Muscle of arm (tissue), 12 donors: ENCODE measurements around the gene PUS7. TPM values are rescaled to one million over a fixed set of nuclear protein-coding genes. Genes with fewer than 3 reads are reported as not detected.
"Not testable (repeated sequence)": the region's sequence is repeated elsewhere in the genome, so short reads cannot be mapped to it uniquely, and the experiment has no call there.

ENCODE experiments used
- DNase-seq: peaks from one replicate; pipeline ENCODE4 v3.0.0-alpha.2; 2013
- polyA plus RNA-seq, 12 donors: library from polyadenylated mRNA; unstranded; fragments of 120-200 nt; gene quantifications; one replicate each; pipeline ENCODE4 v1.2.1, GENCODE V29; 2013; ENCODE audit not compliant: insufficient read length in 12 of 12

The PUS7 gene
- polyA plus RNA-seq, 12 donors = 10.6 to 19.9 (median 15.6) TPM; not detected in 1

DNA sequence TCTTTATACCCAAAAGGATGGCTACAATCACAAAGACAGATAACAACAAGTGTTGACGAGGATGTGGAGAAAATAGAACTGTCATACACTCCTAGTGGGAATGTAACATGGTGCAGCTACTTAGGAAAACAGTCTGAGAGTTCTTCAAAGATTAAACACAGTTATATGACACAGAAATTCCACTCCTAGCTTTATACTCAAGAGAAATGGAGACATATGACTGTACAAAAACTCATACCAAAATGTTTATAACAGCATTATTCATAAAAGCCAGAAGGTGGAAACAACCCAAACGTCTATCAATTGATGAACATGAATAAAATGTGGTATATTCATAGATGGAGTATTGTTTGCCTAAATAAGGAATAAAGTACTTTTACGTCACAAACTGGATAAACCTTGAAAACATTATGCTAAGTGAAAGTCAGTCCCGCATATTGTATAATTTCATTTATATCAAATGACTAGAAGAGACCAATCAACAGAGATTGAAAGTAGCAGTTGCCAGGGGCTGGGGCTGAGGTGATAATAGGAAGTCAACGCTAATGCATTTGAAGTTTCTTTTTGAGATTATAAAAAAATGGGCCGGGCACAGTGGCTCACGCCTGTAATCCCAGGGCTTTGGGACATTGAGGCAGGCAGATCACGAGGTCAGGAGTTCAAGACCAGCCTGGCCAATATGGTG is 71.8 kb downstream of the PUS7 start:
- DNase-seq = no peak

DNA sequence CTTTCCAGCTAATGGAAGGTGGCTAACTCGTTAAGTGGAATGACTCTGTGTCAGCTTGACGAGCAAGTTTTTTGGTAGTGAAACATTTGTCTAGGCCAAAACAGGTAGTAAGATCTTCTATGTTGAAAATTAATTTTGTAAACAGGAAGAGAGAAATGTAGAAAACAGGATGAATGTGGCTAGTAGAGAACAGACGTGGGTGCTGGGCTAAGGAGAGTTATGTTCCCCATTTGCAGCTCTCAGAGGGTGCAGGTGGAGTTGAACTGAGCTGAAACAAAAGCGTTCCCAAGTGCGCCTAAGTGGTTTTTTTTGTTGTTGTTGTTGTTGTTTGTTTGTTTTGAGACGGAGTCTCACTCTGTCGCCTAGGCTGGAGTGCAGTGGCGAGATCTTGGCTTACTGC is 73.9 kb downstream of the PUS7 start:
- DNase-seq = no peak

- no peak for DNase-seq
Observed at GRCh38 chr7:105444342-105444987, 77.6 kb downstream of the PUS7 start.

DNA sequence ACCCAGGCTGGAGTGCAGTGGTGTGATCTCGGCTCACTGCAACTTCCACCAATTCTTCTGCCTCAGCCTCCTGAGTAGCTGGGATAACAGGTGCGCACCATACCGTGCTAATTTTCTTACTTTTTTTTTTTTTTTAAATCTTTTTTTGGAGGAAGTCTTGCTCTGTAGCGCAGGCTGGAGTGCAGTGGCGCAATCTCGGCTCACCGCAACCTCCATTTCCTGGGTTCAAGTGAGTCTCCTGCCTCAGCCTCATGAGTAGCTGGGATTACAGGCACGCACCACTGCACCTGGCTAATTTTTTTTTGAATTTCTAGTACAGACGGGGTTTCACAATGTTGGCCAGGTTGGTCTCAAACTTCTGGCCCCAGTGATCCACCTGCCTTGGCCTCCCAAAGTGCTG is 79.9 kb downstream of the PUS7 start:
- not testable (repeated sequence) for DNase-seq

DNA sequence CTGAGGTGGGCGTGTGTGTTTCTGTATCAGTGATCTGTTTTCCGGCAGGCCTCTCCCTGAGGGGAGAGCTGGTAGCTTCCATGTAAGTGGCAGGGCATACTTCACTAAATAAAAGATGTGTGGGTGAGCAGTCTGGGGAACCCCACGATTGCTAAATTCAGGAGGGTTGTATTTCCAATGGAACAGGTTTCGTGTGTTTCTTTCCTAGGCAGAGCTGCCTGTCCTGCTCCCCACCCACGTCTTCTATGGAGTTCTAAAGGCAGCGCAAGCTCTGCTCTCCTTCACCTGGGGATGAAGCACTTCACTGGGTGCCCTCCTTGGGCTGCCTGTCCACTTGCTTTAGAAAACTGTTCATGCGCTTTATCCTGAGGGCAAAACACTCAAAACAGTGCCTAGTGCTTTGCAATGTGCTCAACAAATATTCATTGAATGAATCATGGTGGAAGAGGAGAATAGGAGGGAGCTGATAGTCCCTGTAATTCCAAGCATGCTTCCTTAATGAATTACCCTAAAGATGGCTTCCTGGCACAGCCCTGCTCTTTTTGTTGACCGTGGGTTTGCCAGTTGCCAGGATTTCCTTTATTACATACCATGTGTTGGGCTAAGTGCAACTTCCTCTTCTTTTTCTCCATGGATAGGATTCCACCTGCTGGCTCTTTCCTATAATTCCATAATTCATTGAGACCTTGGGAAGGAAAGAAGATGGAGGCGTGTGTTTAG is 82.7 kb downstream of the PUS7 start:
- no peak for DNase-seq

DNA sequence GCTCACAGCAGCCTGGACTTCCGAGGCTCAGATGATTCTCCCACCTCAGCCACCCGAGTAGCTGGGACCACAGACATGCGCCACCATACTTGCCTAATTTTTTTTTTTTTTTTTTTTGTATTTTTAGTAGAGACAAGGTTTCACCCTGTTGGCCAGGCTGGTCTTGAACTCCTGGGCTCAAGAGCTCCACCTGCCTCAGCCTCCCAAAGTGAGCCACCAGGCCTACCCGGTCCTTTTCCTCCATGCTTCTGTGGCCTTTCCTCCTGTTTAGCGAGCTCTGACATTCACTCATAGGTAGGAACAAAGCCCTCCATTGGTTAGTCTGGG is 83.3 kb downstream of the PUS7 start:
- DNase-seq = no peak

- no peak for DNase-seq
Observed at GRCh38 chr7:105438254-105438653, 83.8 kb downstream of the PUS7 start.

DNA sequence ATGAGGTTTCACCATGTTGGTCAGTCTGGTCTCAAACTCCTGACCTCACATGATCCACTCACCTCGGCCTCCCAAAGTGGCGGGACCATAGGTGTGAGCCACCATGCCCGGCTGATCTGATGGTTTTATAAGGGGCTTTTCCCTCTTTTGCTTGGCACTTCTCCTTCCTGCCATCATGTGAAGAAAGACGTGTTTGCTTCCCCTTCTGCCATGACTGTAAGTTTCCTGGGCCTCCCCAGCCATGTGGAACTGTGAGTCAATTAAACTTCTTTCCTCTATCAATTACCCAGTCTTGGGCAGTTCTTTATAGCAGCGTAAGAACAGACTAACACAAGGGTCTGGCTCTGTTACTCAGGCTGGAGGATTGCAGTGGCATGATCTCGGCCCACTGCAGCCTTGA is 84.7 kb downstream of the PUS7 start:
- DNase-seq = not testable (repeated sequence)

GRCh38 chr7:105429746-105430612 is 92.1 kb downstream of the PUS7 start:
- peak; percentile 44 for DNase-seq

DNA sequence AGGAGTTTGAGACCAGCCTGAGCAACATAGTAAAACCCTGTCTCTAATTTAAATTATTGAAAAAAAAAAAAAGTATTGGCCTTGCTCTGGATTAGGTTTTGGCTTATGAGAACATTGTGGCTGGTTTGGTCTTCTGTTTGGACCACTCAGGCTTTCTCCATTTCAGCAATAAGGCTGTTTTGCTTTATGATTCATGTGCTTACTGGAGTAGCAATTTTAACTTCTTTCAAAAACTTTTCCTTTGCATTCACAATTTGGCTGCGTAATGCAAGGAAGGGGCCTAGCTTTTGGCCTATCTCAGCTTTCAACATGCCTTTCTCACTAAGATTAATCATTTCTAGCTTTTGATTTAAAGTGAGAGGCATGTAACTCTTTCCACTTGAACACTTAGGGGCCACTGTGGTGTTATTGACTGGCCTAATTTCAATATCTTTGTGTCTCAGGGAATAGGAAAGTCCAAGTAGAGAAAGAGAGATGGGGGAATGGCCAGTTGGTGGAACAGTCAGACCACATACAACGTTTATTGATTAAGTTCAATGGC is 95.4 kb downstream of the PUS7 start:
- no peak for DNase-seq

DNA sequence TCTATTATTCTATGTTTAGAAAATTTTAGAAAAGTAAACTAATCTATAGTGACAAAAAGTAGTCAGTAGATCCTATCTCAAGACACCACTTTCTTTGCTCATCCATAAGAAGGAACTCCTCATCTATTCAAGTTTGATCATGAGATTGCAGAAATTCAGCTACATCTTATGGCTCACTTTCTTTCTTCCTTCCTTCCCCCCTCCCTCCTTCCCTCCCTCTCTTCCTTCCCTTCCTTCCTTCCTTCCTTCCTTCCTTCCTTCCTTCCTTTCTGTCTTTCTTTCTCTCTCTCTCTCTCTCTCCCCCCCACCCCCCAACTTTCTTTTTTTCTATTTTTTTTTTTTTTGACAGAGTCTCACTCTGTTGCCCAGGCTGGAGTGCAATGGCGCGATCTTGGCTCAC is 98.1 kb downstream of the PUS7 start:
- no peak for DNase-seq

- no peak for DNase-seq
Observed at GRCh38 chr7:105413887-105414437, 108.1 kb downstream of the PUS7 start.

DNA sequence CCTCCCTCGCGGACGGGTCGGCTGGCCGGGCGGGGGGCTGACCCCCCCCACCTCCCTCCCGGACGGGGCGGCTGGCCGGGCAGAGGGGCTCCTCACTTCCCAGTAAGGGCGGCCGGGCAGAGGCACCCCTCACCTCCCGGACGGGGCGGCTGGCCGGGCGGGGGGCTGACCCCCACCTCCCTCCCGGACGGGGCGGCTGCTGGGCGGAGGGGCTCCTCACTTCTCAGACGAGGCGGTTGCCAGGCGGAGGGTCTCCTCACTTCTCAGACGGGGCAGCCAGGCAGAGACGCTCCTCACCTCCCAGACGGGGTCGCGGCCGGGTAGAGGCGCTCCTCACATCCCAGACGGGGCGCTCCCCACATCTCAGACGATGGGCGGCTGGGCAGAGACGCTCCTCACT is 111.3 kb downstream of the PUS7 start:
- not testable (repeated sequence) for DNase-seq

DNA sequence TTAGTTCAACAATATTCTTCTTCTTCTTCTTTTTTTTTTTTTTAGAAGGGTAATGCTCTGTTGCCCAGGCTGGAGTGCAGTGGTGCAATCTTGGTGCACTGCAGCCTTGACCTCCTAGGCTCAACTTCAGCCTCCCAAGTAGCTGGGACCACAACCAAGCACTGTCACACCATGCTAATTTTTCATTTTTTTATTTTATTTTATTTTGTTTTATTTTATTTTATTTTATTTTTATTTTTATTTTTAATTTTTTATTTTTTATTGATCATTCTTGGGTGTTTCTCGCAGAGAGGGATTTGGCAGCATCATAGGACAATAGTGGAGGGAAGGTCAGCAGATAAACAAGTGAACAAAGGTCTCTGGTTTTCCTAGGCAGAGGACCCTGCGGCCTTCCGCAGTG is 112.3 kb downstream of the PUS7 start:
- DNase-seq = not testable (repeated sequence)

DNA sequence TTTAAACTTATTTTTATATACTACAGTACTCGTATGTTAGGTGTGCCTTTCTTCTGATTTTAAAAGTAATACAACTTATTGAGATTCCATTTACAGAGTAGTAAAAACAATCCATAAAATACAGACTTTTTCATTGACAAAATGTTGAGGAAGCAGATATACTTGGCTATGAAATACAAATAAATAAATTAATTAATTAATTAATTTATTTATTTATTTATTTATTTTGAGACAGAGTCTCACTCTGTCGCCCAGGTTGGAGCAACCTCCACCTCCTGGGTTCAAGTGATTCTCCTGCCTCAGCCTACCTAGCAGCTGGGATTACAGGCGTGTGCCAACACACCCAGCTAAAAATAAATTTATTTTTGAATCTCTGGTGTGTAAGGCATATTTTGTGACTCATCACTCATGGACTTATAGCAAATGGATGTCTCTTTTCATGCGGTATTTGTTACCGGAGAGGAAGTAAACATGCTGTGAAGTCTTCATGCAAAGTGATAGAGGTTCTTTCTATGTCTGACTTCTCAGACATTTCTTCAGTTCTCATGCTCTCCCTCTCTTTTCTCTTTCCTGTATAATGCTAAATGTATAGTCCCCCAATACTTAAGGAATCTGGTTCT is 113.2 kb downstream of the PUS7 start:
- no peak for DNase-seq

Other genes with a start within 250 kb of the PUS7 start
- 10 to 100 TPM in 11 of 12 donors, not detected in 1; 33.6 to 52.9 (median 43.1) TPM for gene SRPK2, start 133.3 kb downstream of the PUS7 start, polyA plus RNA-seq
- 10 to 100 TPM in 11 of 12 donors, not detected in 1; 13.2 to 31.0 (median 19.3) TPM for gene RINT1, start 9.9 kb upstream of the PUS7 start, polyA plus RNA-seq
- 1 to 10 TPM in 8 of 12 donors, under 1 TPM in 2, not detected in 2; 0.70 to 3.1 (median 1.5) TPM for gene EFCAB10, start 59.2 kb upstream of the PUS7 start, polyA plus RNA-seq